ENCODE data around the gene SPRED1.
"Not testable (repeated sequence)": the region's sequence is repeated elsewhere in the genome, so short reads cannot be mapped to it uniquely, and the experiment has no call there.

Gene SPRED1

DNA sequence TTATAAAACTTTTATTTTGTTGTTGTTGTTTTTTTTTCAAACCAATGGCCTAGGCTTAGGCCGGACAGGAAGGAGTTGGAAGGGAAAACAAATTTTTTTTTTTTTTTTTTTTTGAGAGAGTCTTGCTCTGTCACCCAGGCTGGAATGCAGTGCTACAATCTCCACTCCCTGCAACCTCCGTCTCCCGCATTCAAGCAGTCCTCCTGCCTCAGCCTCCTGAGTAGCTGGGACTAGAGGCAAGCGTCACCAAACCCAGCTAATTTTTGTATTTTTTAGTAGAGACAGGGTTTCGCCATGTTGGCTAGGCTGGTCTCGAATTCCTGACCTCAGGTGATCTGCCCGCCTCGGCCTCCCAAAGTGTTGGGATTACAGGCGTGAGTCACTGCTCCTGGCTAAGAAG is 15.6 kb upstream of the SPRED1 start:
- DNase-seq, result not testable (repeated sequence)

DNA sequence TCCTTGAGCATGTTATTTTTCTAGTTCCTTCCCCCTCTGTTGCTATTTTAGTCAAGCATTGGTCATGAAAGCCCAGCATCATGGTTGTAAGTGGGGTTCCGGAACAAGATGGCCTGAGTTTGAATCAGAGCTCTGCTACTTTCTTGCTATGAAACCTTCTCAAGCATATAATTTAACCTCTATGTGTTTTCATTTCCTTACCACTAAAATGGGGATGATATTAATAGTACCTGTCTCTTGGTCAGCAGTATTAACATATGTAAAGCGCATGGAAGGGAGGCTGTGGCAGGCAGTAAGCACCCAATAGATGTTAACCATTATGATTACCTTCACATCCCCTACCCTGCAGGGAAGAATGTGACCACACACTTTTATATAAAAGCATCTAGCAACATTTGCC is 14.3 kb upstream of the SPRED1 start:
- no peak for DNase-seq

DNA sequence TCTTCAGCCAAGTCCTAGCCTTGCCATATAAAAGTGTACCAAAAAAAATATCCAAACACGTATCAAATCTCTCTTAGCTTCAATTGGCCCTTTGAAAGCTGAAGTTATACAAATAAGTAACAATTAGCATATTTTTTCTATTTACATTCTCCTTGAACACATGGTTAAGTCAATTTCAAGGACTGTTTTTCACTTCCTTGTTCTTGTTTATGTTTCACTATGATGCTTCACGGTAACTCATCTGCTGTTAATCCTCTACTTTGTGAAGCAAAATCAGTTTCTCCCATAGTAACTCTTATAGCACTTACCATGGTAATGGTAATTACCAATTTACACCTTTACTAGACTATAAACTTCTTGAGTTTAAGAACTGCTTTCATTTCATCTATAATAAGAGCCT is 10.6 kb upstream of the SPRED1 start:
- DNase-seq, result no peak

DNA sequence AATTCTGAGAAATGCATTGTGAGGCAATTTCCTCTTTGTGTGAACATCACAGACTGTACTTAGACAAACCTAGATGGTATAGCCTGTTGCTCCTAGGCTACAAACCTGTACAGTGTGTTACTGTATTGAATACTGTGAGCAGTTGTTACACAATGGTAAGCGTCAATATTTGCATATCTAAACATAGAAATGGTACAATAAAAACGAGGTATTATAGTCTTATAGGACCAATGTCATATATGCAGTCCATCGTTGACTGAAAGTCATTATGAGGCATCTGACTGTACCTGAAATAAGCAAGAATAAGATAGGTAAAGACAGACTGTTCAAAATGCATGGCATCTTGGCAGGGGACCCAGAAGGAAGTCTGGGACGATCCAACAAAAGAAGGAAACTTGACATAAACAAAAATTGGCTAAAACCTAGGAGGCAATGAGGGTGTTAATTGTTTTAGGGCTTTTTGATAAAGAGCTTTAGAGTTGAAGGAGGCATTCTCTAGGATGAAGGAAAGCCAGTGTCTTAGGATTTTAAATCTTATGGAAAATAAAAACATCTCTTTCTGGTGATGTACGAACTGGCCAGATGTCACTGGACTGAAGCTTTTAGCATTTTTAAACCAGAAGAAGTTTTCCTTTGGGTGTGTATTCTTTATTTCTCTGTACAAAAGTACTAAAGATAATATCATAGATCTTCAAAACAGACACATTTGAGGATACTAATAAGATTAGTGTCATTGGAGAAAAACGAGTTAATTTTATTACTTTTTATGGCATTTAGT is 9.2 kb upstream of the SPRED1 start:
- no peak for DNase-seq

DNA sequence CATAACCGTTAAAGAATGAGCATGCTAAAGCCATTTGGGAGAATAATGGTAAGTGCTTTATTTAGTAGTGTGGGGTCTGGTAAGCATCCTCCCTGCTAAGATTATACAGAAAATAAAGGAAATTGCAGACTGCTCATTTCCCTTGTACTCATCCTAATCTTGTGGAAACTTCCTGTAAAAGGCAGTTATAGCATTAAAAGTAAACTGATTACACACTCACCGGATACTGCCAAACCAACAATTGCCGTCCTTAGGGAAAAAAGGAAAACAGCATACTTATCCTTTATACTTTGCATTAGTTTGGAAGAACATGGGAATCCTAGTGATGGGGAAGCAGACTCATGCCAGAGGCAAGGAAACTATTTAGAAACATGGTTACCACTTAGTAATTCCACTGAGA is 5.3 kb upstream of the SPRED1 start:
- DNase-seq, result no peak

DNA sequence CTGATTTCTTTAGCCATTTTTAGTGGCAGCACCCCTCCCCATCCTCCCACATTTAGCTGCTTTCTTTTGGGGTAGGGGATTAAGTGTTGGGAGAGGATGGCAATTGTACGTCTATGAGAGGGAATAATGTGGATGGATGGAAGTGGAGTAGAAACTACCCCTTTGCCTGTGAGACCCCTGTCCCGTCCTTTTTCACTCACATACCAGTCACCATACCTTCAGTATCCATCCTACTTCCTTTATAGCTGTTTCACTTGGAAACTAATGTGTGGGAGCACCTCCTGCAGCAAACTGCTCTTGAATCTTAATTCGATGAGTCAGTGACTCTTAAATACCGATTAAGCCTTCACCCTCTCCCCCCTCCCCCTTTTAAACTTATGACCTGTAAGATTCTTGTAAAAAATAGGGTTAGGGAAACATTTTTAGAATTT is 730 bp downstream of the SPRED1 start:
- DNase-seq, result peak; percentile 80

DNA sequence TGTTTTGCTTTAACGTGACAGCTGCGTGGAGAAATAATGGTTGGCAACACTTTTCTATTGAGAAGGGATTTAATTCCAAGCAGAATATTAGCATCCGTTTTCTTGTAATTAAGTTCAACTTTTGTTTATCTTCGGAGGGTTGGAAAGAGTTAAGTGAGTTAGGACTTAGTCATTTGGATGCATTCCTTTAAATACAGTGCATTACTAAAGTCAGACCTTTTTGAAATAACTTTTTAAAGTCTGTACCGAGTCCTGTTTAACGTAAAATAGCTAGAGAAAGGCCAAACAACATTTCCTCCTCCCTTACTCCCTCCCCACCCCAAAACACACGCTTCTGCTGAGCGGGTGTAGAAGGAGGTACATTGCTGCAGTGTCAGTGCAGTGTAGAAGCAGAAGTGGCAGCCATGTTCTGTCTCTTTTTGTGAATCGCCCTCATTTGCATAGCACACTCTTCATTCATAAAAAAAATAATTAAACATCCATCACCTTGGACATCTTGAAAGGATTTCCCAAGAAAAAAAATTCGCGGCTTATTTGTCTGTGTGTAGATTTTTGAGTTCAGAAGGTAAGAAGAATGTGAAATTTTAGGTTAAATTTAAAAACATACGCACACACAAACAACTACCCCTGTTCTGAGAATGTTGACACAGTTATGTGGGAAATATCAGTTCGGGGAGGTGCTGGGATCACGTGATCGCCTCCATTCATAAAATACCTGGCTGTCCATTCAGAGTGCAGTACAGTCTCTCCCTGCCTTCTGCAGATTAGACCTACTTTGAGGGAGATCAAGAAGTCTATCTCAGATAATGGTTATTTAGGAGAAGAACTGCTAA is 1.6 kb downstream of the SPRED1 start:
- peak; percentile 76 for DNase-seq

DNA sequence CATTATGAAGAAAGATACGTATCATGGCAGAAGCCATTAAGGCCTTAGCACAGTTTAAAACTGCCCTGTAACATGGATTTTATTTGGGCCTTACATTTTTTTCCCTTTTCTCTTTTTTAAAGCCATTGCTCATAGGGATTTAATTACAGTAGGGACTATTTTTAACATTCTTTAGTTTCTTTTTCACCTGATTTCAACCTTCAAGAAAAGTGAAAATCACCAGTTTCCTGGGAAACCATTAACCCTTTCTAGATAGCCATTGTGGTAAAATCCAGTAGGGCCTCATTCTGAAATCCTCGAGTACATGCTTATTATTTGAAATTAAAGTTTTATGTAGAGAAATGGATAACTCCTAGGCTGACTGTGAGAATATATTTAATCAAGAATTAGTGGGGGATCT is 3.1 kb downstream of the SPRED1 start:
- DNase-seq, result no peak

DNA sequence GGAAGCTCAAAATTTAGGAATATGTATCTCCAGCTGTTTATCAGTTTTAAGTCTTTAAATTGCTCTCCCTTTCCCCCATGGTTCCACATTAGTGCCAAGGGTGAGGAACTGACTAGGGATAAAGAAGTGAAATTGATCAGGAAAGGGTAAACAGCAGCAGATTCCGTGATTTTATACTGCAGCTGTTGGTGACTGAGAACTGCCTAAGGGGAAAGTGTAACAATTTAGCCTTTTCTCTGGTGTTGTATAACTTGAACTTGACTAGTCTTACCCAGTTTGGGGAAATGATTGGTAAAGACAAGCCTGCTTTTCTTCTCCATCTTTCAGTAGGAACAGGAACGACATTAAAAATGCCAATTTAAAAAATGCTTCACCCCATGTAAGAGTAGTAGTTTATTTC is 5.0 kb downstream of the SPRED1 start:
- DNase-seq, result peak; percentile 27

DNA sequence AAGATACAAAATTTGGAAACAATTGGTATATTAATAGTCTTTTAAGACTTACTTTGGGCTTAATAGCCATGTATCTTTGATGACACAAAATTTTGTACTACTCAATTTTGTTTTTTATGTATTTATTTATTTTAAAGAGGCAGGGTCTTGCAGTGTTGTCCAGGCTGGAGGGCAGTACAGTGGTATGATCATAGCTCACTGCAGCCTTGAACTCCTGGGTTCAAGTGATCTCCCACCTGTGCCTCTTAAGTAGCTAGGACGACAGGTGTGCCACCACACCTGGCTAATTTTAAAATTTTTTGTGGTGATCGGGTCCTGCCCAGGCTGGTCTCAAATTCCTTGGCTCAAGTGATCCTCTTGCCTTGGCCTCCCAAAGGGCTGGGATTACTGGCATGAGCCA is 6.5 kb downstream of the SPRED1 start:
- no peak for DNase-seq

DNA sequence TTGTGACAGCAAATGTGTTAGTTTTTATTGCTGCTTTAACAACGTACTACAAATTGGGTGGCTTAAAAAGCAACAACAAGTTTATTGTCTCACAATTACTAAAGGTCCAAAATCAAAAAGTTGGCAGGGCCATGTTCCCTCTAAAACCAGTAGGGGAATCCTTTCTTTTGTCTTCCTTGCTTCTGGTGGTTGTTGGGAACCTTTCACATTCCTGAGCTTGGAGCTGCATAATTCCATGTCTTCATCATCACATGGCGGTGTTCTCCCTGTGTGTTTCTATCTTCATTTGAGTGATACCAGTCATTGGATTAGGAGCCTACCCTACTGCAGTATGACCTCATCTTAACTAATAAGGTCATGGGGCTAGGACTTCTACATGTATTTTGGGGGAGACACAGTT is 7.4 kb downstream of the SPRED1 start:
- DNase-seq, result peak; percentile 69

DNA sequence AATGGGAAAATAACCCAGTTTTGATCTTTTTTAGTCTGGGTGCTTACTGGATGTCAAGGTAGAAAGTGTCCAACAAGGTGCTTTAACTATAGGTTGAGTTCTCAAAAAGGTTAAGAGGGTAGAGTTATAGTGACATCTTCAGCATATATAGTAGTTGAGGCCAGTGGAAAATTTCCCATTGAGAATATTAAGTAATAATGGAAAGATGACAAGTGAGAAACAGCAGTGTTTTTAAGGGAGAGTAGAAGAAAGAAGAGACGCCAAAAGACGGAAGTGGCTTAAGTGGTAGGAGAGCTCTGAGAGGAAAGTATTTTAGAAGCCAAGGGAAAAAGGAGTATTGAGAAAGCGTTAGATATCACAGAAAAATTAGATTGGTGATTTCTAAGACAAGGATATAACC is 10.6 kb downstream of the SPRED1 start:
- DNase-seq, result no peak

DNA sequence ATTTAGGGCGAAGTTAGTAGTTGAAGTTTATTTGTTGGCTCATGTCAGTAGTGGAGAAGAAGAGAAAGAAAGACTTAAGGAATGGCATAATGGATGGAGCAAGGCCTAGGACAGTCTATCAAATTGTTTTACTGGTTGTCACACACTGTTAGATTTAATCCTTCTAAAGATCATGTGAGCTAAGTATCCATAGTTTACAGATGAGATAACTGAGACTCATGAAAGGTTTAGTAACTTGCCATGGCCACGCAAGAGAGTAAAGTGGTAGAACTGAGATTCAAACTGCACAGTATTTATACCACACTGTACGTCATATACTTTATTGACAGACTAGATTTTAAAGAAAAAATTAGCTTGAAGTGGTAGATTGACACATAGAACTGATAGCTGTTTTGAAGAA is 11.4 kb downstream of the SPRED1 start:
- DNase-seq, result peak; percentile 85

DNA sequence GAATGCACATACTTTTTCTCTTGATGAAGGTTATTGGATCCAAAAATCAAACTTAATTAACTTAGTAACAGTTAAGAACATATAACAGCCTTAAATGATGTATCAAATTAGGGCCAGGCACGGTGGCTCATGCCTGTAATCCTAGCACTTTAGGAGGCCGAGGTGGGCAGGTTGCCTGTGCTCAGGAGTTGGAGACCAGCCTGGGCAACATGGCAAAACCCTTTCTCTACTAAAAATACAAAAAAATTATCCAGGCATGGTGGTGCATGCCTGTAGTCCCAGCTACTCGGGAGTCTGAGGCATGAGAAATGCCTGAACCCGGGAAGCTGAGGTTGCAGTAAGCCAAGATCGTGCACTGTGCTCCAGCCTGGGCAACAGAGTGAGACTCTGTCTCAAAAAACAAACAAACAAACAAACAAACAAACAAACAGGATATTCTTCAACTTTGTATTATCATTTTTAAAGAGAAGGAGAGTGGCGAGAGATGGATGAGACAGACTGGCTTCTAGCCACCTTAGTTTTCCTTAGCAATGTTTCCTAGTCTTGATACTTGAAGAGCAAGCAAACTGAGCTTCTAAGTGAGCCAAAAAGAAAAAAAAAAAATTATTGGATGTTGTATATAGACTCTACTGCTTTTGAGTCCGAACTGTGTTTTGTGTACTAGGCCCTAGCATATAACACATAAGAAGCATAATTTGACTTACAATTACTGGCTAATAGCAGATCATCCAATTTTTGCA is 13.8 kb downstream of the SPRED1 start:
- peak; percentile 39 for DNase-seq

DNA sequence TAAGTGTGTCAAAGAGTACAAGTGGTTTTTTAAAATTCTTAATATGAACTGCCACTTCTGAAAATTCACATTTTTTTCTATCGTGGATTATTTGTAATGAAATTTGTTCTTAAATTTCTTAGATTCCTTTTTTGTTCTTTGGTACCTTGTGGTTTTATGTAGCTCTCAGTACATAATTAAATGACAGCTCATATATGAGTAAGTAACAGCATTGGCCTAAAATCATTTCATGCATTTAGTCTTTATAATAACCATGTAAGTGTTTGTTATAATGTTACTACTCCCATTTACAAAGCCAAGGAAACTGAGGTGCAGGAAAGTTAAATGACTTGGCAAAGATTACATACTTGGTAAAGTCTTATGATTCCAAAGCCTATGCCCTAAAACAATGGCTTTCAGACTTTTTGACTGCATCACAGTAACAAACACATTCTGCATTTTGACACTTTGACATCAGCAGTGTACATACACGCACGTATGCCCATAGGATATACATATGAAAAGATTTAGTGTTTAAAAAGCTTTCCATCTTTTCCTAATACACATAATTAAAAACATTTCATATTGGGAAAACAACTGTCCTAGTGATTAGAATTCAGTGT is 14.9 kb downstream of the SPRED1 start:
- DNase-seq, result peak; percentile 50

DNA sequence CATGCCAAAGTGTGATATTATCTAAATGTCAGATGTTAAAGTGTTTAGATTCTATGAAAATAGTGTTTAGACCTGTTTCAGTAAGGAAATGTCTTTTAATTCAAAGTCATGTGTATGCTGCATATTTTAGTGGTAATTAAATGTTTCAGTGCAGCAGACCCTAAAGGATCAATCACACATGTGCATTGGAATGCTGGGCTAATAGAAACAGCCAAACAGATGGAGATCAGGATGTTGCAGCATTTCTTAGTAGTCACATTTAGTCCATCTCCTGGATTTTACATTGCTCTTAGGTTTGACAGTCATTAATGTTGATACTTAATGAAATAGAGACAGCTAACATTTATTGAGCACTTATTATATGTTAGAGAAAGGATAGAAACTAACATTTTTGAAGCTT is 18.5 kb downstream of the SPRED1 start:
- DNase-seq, result no peak

DNA sequence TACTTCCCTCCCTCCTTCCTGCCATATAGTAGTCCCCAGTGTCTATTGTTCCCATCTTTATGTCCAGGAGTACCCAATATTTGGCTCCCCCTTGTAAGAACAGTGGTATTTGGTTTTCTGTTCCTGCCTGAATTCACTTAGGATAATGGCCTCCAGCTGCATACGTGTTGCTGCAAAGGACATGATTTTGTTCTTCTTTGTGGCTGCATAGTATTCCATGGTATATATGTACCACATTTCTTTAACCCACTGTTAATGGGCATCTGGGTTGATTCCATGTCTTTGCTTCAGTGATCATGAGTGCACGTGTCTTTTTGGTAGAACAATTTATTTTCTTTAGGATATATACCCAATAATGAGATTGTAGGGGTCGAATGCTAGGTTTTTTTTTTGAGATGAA is 19.3 kb downstream of the SPRED1 start:
- DNase-seq, result no peak

DNA sequence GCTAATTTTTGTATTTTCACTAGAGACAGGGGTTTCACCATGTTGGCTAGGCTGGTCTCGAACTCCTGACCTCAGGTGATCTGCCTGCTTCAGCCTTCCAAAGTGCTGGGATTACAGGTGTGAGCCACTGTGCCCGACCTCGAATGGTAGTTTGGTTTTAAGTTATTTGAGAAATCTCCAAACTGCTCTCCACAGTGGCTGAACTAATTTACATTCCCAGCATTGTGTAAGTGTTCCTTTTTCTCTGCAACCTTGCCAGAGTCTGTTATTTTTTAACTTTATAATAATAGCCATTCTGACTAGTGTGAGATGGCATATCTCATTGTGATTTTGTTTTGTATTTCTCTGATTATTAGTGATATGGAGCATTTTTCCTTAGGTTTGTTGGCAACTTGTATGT is 19.8 kb downstream of the SPRED1 start:
- DNase-seq, result not testable (repeated sequence)

DNA sequence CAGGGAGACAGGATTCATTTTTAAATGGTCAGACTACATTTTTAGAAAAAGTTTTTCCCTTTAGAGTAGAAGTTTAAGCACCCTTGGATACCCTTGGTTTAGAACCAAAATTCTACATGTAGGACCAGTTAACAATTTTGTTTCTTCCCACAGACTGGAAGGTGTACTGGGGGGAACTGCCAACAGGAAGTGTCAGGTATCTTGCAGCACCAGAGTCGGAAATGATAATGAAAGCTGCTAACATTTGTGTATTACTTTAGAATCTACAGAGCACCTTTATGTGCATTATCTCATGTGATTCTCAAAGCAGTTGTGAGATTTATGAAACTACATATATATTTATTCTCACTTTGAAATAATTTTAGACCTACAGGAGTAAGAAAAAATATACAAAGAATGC is 21.5 kb downstream of the SPRED1 start:
- DNase-seq, result no peak

DNA sequence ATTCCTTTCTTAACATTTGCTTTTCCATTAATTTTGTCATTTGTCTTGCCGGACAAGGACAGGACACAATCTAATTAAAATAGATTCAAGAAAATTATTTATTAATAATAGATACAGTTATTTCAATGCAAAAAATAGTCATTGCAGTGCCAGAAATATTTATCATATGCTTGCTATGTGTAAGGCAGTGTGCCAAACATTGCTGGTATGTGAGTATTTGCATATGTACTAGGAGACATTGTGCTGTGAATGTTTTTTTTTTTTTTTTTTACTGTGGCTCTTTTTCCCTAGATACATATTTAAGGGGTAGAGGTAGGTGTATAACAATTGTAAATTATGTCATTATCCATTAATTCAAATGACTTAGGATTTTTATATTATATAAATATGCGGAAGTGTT is 23.3 kb downstream of the SPRED1 start:
- DNase-seq, result peak; percentile 78

DNA sequence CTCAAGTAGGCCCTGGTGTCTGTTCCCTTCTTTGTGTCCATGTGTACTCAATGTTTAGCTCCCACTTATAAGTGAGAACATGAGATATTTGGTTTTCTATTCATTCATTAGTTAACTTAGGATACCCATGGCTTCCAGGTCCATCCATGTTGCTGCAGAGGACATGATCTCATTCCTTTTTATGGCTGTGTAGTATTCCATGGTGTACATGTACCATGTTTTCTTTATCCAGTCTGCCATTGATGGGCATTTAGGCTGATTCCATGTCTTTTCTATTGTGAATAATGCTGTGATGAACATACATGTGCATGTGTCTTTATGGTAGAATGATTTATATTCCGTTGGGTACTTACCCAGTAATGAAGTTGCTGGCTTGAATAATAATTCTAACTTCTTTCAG is 24.6 kb downstream of the SPRED1 start:
- not testable (repeated sequence) for DNase-seq

DNA sequence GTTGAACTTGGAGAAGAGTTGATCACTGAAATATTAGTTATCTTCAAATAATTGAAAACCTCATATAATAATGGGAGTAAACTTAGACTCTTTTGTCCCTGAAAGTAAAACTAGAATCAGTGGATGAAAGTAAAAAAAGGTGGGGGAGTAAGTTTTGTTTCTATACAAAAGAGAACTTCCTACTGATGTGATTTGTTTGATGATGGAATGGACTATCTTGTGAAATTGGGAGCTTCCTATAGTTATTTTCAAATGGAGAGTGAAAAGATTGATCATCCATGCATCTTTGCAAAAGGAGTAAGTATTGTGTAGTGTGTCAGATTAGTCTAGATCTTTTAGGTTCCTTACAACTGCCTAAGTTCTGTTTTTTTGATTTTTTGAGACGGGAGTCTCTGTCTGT is 28.4 kb downstream of the SPRED1 start:
- no peak for DNase-seq

DNA sequence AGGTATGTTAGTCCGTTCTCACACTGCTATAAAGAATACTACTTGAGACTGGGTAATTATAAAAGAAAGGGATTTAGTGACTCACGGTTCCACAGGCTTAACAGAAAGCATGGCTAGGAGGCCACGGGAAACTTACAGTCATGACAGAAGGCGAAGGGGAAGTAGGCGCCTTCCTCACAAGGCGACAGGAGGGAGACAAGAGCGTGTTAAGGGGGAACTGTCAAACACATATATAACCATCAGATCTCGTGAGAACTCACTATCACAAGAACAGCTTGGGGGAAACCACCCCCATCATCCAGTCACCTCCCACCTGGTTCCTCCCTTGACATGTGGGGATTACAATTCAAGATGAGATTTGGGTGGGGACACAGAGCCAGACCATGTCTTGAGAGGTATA is 30.4 kb downstream of the SPRED1 start:
- no peak for DNase-seq
